H1 (cell line): ENCODE data around the gene ILK. TPM values are rescaled to one million over a fixed set of nuclear protein-coding genes. Genes with fewer than 3 reads are reported as not detected.

Experiments
- CTCF ChIA-PET: fragments of 300-600 bp; sonication (Branson Sonifier 250); formaldehyde crosslinking; loops from one replicate; lab custom pipeline; 2021; ENCODE audit not compliant: partially characterized antibody; lab: Charles Lee
- POLR2A ChIA-PET: fragments of 300-600 bp; sonication (Branson Sonifier 250); formaldehyde crosslinking; loops from one replicate; lab custom pipeline; 2021; ENCODE audit warnings: inconsistent platforms; ENCODE audit not compliant: partially characterized antibody; lab: Charles Lee
- DNase-seq, 2 experiments: peaks; one replicate each; pipeline versions ENCODE4 v3.0.0 to v3.0.0-alpha.2; 2010 to 2022; ENCODE audit warnings: low spot score in 2 of 2, low read depth in 1 of 2, mixed read lengths in 1 of 2
- FAIRE-seq: peaks from 2 replicates; lab custom pipeline; 2011; peaks lifted over from hg19 to GRCh38; lab: Jason Lieb, UNC
- H2AFZ ChIP-seq: 2 replicates; pipeline ENCODE4 v1.8.1; 2012; ENCODE audit warnings: low read length, inconsistent platforms
- H2AK5ac ChIP-seq: 2 replicates; pipeline ENCODE4 v1.6.1; 2013; ENCODE audit warnings: low read depth, low read length
- H2BK120ac ChIP-seq: replicated peaks from 2 replicates; pipeline ENCODE3; 2013; ENCODE audit warnings: low read depth, low read length, inconsistent platforms
- H2BK12ac ChIP-seq: 2 replicates; pipeline ENCODE4 v1.6.1; 2013; ENCODE audit warnings: low read depth, low read length
- H2BK15ac ChIP-seq: 2 replicates; pipeline ENCODE4 v1.6.1; 2013; ENCODE audit warnings: low read length
- H2BK20ac ChIP-seq: 2 replicates; pipeline ENCODE4 v1.6.1; 2013; ENCODE audit warnings: low read length
- H2BK5ac ChIP-seq: 2 replicates; pipeline ENCODE4 v1.6.1; 2013; ENCODE audit warnings: low read depth, low read length
- H3K14ac ChIP-seq: 2 replicates; pipeline ENCODE4 v1.6.1; 2013; ENCODE audit warnings: inconsistent platforms; ENCODE audit not compliant: insufficient read length
- H3K18ac ChIP-seq: 2 replicates; pipeline ENCODE4 v1.6.1; 2013; ENCODE audit warnings: low read length; ENCODE audit errors: extremely low read depth
- H3K23ac ChIP-seq: 2 replicates; pipeline ENCODE4 v1.6.1; 2013; ENCODE audit warnings: inconsistent platforms; ENCODE audit not compliant: insufficient read length
- H3K23me2 ChIP-seq: 2 replicates; pipeline ENCODE4 v1.6.1; 2013; ENCODE audit warnings: low read depth, low read length
- H3K27ac ChIP-seq: 2 replicates; pipeline ENCODE4 v1.6.1; 2011; ENCODE audit warnings: low read depth, low read length, inconsistent platforms
- H3K27me3 ChIP-seq, 4 experiments: replicated peaks in 1 of 4; 1 replicate in 1 of 4; 2 replicates in 3 of 4; pipeline versions ENCODE4 v1.6.1 to v1.8.1; 2011 to 2013; ENCODE audit warnings: low read length in 3 of 4, mild to moderate bottlenecking in 3 of 4, inconsistent platforms in 2 of 4, mixed read lengths in 2 of 4, moderate library complexity in 1 of 4; ENCODE audit not compliant: control insufficient read depth in 3 of 4, insufficient read depth in 3 of 4; ENCODE audit errors: extremely low read depth in 1 of 4
- H3K36me3 ChIP-seq, 4 experiments: 2 replicates each; pipeline versions ENCODE4 v1.6.1 to v1.8.1; 2011 to 2013; ENCODE audit warnings: mild to moderate bottlenecking in 4 of 4, low read length in 3 of 4, moderate library complexity in 2 of 4, control low read depth in 1 of 4, inconsistent platforms in 1 of 4; ENCODE audit not compliant: insufficient read depth in 4 of 4, control insufficient read depth in 2 of 4
- H3K4ac ChIP-seq: replicated peaks from 2 replicates; pipeline ENCODE3; 2013; ENCODE audit warnings: low read length, low read depth, mixed read lengths, inconsistent platforms; ENCODE audit not compliant: insufficient read length
- H3K4me1 ChIP-seq, 4 experiments: replicated peaks in 1 of 4; 1 replicate in 1 of 4; 2 replicates in 3 of 4; pipeline versions ENCODE4 v1.6.1 to v1.8.1; 2011 to 2013; ENCODE audit warnings: low read length in 3 of 4, inconsistent platforms in 2 of 4, mixed read lengths in 1 of 4; ENCODE audit not compliant: insufficient read depth in 4 of 4, control insufficient read depth in 3 of 4
- H3K4me2 ChIP-seq, 2 experiments: 2 replicates each; pipeline versions ENCODE4 v1.6.1 to v1.8.1; 2011 to 2013; ENCODE audit warnings: low read depth in 2 of 2, low read length in 2 of 2, control low read depth in 1 of 2, inconsistent platforms in 1 of 2, mild to moderate bottlenecking in 1 of 2; ENCODE audit not compliant: insufficient read depth in 1 of 2
- H3K4me3 ChIP-seq, 4 experiments: fragments of 200-600, 300-600 bp in 1 of 4; sonication (generic), shearing (Covaris generic), sonication (Bioruptor Twin) in 1 of 4; 2 replicates each; pipeline versions ENCODE4 v1.5.1 to v1.8.1; 2011 to 2016; ENCODE audit warnings: low read length in 4 of 4, low read depth in 3 of 4, control low read depth in 2 of 4, inconsistent platforms in 2 of 4, mild to moderate bottlenecking in 2 of 4, mixed read lengths in 1 of 4, moderate library complexity in 1 of 4; ENCODE audit not compliant: insufficient read depth in 2 of 4; ENCODE audit errors: extremely low read depth in 1 of 4
- H3K56ac ChIP-seq: replicated peaks from 2 replicates; pipeline ENCODE3; 2013; ENCODE audit warnings: low read depth, mild to moderate bottlenecking, mixed read lengths, low read length, inconsistent platforms; ENCODE audit not compliant: insufficient read length
- H3K79me1 ChIP-seq: 2 replicates; pipeline ENCODE4 v1.6.1; 2013; ENCODE audit warnings: low read depth, low read length, control low read depth
- H3K79me2 ChIP-seq, 2 experiments: 2 replicates each; pipeline versions ENCODE4 v1.6.1 to v1.8.1; 2012 to 2013; ENCODE audit warnings: low read length in 2 of 2, mild to moderate bottlenecking in 2 of 2, inconsistent platforms in 1 of 2; ENCODE audit not compliant: insufficient read depth in 2 of 2, control insufficient read depth in 1 of 2
- H3K9ac ChIP-seq, 4 experiments: replicated peaks in 1 of 4; 1 replicate in 1 of 4; 2 replicates in 3 of 4; pipeline versions ENCODE4 v1.6.1 to v1.8.1; 2011 to 2013; ENCODE audit warnings: low read depth in 3 of 4, low read length in 3 of 4, control low read depth in 2 of 4, mild to moderate bottlenecking in 2 of 4, moderate library complexity in 2 of 4, inconsistent platforms in 1 of 4; ENCODE audit errors: extremely low read depth in 1 of 4
- H3K9me3 ChIP-seq, 2 experiments: 2 replicates each; pipeline versions ENCODE4 v1.6.1 to v1.8.1; 2012 to 2013; ENCODE audit warnings: mild to moderate bottlenecking in 2 of 2, moderate library complexity in 2 of 2, control low read depth in 1 of 2, inconsistent platforms in 1 of 2, low read depth in 1 of 2, low read length in 1 of 2, mixed read lengths in 1 of 2; ENCODE audit not compliant: insufficient read depth in 2 of 2
- H4K20me1 ChIP-seq, 2 experiments: replicated peaks in 1 of 2; 2 replicates each; pipeline versions ENCODE3 to v1.8.1; 2011 to 2013; ENCODE audit warnings: inconsistent platforms in 2 of 2, low read length in 2 of 2, mild to moderate bottlenecking in 1 of 2; ENCODE audit not compliant: insufficient read depth in 2 of 2, control insufficient read depth in 1 of 2
- H4K5ac ChIP-seq: 2 replicates; pipeline ENCODE4 v1.6.1; 2013; ENCODE audit warnings: low read length, low read depth, mixed read lengths, inconsistent platforms; ENCODE audit not compliant: insufficient read length
- H4K8ac ChIP-seq: 2 replicates; pipeline ENCODE4 v1.8.0; 2013; ENCODE audit warnings: mild to moderate bottlenecking, moderate library complexity, low read length, inconsistent platforms; ENCODE audit not compliant: insufficient read depth; ENCODE audit errors: extremely low read depth
- H4K91ac ChIP-seq: replicated peaks from 2 replicates; pipeline ENCODE3; 2013; ENCODE audit warnings: low read length, mixed read lengths, inconsistent platforms; ENCODE audit not compliant: insufficient read length
- BACH1 ChIP-seq: IDR thresholded peaks from 2 replicates; pipeline ENCODE4 v1.6.1; 2012; ENCODE audit warnings: low read length, improper control_type of control experiment
- CBX8 ChIP-seq: fragments of 300-800, 300-1000 bp; sonication (generic); IDR thresholded peaks from 2 replicates; pipeline ENCODE4 v1.7.1; 2016; ENCODE audit warnings: low read depth, low read length, borderline replicate concordance
- CTCF ChIP-seq, 3 experiments: IDR thresholded peaks; 1 replicate in 2 of 3; 2 replicates in 1 of 3; pipeline versions ENCODE4 v1.5.1 to v1.6.1; 2011; ENCODE audit warnings: low read length in 3 of 3, mild to moderate bottlenecking in 3 of 3, inconsistent platforms in 2 of 3, low read depth in 1 of 3, moderate library complexity in 1 of 3; ENCODE audit not compliant: insufficient read depth in 1 of 3; ENCODE audit errors: control extremely low read depth in 1 of 3
- MAFK ChIP-seq: IDR thresholded peaks from 2 replicates; pipeline ENCODE4 v1.6.1; 2012; ENCODE audit warnings: low read depth, mild to moderate bottlenecking, improper control_type of control experiment, low read length
- RAD21 ChIP-seq, 2 experiments: IDR thresholded peaks in 1 of 2; conservative IDR thresholded peaks in 1 of 2; 2 replicates each; pipeline ENCODE4 v1.6.1; 2011; ENCODE audit warnings: low read depth in 2 of 2, low read length in 2 of 2, improper control_type of control experiment in 1 of 2, inconsistent platforms in 1 of 2, mild to moderate bottlenecking in 1 of 2, moderate library complexity in 1 of 2
- SIN3A ChIP-seq, 2 experiments: IDR thresholded peaks in 1 of 2; conservative IDR thresholded peaks in 1 of 2; 2 replicates each; pipeline ENCODE4 v1.6.1; 2011 to 2012; ENCODE audit warnings: low read length in 2 of 2, improper control_type of control experiment in 1 of 2, low read depth in 1 of 2, mild to moderate bottlenecking in 1 of 2
- TCF12 ChIP-seq: IDR thresholded peaks from 2 replicates; pipeline ENCODE4 v1.6.1; 2011; ENCODE audit warnings: low read depth, mild to moderate bottlenecking, low read length
- WGBS, 2 experiments: shearing (Covaris generic) in 1 of 2; methylation state at CpG; one replicate each; pipeline versions ENCODE4 v1.1.6 to v1.1.7; 2013 to 2015; ENCODE audit warnings: low lambda C conversion rate in 2 of 2, mixed read lengths in 2 of 2, inconsistent platforms in 1 of 2, low coverage in 1 of 2, missing lambda C conversion rate in 1 of 2; ENCODE audit not compliant: insufficient replicate concordance in 2 of 2, insufficient coverage in 1 of 2, insufficient read length in 1 of 2; ENCODE audit errors: extremely low coverage in 1 of 2, missing lambda C conversion rate in 1 of 2; 5-methylcytosine and 5-hydroxymethylcytosine counted together
- polyA plus RNA-seq, 7 experiments: library from polyadenylated mRNA; depleted of rRNA in 3 of 7; stranded (reverse) in 5 of 7; unstranded in 2 of 7; fragments of >200 nt in 5 of 7; fragments of 200-250 nt in 2 of 7; gene quantifications; 1 replicate in 5 of 7; 2 replicates in 1 of 7; 4 replicates in 1 of 7; pipeline versions ENCODE4 v1.2.1 to v1.2.3, GENCODE V29; 2011 to 2013; ENCODE audit warnings: missing spikeins in 2 of 7, mixed read lengths in 2 of 7
- total RNA-seq: library from RNA; stranded (reverse); fragmentation: NEBNext Ultra II Directional; extraction: Animal tissue kit (Norgen Biotek cat#: 25700); gene quantifications from 2 replicates; pipeline ENCODE4 v1.2.1, GENCODE V29; 2021

Gene ILK
- total and polyA plus RNA-seq, 2 of the 8 experiments (the other 6 are each of a cell fraction or from before 2014, with no cell fraction given) = 91.4 to 132 TPM

GRCh38 chr11:6568191-6568918 lies 35.2 kb upstream of the ILK start:
- Histone ChIP-seq H3K36me3 (no peaks in the 10 kb centered on the region), H4K8ac (no peak overlapping the region), H4K91ac (no peak overlapping the region), H2BK5ac (no peak overlapping the region), H2BK15ac (no peak overlapping the region), H2AFZ (no peak overlapping the region), H3K4ac (no peak overlapping the region), H3K27me3 (no peaks in the 10 kb centered on the region), H4K5ac (no peak overlapping the region), H4K20me1 (no peaks in the 10 kb centered on the region), H3K23ac (no peak overlapping the region), H3K27ac (no peak overlapping the region), H2BK20ac (no peak overlapping the region), H3K4me3 (no peak overlapping the region), H3K4me2 (no peak overlapping the region), H3K23me2 (no peaks in the 10 kb centered on the region; the same call in 1 of the 2 replicates), H3K14ac (no peak overlapping the region), H3K9me3 (no peaks in the 10 kb centered on the region), H3K56ac (no peak overlapping the region), H2AK5ac (no peak overlapping the region), H2BK120ac (no peak overlapping the region), H3K4me1 (peaks cover 0 to 9% (median 4%) of the 10 kb centered on the region in 4 experiments; a peak in 5 of 7 replicates), H3K18ac (peak overlapping the region; percentile 22; the same call in 1 of the 2 replicates), H2BK12ac (peak overlapping the region; percentile 12; the same call in 1 of the 2 replicates), H3K79me1 (no peaks in the 10 kb centered on the region), H3K9ac (no peak overlapping the region), H3K79me2 (no peaks in the 10 kb centered on the region)
- peak in 1 of 2 experiments; percentile 65 for DNase-seq
- peak; percentile 35 to 68 (median 60) for TF ChIP-seq CTCF (IDR thresholded peaks at IDR 0.05; ENCODE audit: control extremely low read depth in 1 of 3, insufficient read depth in 1 of 3, low read depth in 1 of 3, low read length in 3 of 3)
- no peak for TF ChIP-seq CBX8
- TF ChIP-seq SIN3A (conservative IDR thresholded peaks at IDR 0.05 in 1 of 2, IDR thresholded peaks at IDR 0.05 in 1 of 2; ENCODE audit: low read depth in 1 of 2, low read length in 2 of 2) = peak; percentile 88 to 93; a peak in 2 of 4 replicates
- peak; percentile 6 to 23; a peak in 2 of 4 replicates for TF ChIP-seq RAD21 (IDR thresholded peaks at IDR 0.05 in 1 of 2, conservative IDR thresholded peaks at IDR 0.05 in 1 of 2; ENCODE audit: low read depth in 2 of 2, low read length in 2 of 2)
- TF ChIP-seq MAFK = peak; percentile 100
- TF ChIP-seq BACH1 = peak; percentile 100
- no peak for TF ChIP-seq TCF12
- WGBS, 2 experiments = 83% methylated on average over 4 of the region's 4 CpGs; no CpG with 5 or more reads in 1 of the 2 experiments
- ChIA-PET POLR2A (interaction anchor here (0.6 to 1.6 kb wide), 3 partner anchors 16 to 91 kb away, joined by 3 to 4 read pairs (median 3); no protein-coding TSS in a partner anchor), CTCF (interaction anchor here (0.6 to 6.6 kb wide), 27 partner anchors 8 to 206 kb away, joined by 3 to 63 read pairs (median 5); partner anchors contain the start of genes DNHD1 and HPX)
- peak; percentile 82 for FAIRE-seq
